LNCAP (cell line): ENCODE measurements around the gene DLGAP5.

Source experiments
- CTCF ChIP-seq: fragments of 450-650 bp; IDR thresholded peaks from 2 replicates; pipeline ENCODE4 v1.5.1; 2017; ENCODE audit warnings: mild to moderate bottlenecking

The DLGAP5 gene

GRCh38 chr14:55123101-55123500, 68.3 kb downstream of the DLGAP5 start:
- TF ChIP-seq CTCF, result no peak

- TF ChIP-seq CTCF, result no peak
These were observed 68.9 kb downstream of the DLGAP5 start for GRCh38 chr14:55122440-55122986.

GRCh38 chr14:55121628-55122439, 69.6 kb downstream of the DLGAP5 start:
- no peak for TF ChIP-seq CTCF

DNA sequence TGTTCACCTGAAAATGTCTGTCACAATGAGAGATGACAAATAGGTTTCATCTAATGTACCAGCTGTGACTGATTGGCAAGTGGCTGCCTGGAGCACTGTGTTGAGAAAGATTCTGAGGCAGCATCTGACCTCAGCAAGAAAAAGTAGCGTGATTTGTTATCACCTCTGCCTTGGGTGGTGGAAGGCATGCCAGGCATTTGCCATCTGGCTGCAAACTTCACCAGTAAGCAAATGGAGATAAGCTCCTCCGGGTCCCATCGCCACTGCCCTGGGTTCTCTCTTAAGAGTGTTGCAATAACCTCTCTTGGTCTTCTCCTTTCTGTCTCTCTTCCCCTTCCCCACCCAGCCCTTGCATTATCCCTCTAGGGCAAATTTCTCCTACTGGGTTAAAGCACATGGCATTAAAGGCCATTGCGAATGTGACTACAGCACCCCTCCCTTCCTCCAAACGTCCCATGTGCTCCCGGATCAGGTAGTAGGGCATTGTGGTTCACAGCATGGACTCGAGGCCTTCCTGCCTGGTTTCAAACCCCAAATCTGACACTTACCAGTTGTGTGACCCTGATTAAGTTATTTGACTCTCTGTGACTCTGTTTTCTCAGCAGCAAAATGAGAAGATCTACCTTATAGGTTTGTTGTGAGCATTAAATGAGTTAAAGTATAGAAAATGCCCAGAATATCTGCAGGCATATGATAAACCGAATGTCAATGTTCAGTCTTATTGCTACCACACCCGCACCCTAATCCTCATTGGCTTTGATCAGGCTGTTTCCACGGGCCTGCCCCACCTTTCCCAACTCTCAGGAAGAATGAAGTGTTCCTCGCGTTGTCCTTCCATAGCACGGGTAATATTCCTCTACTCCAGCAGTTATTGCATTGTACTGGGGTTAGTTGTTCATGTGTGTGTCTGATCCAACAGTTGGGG, 70.6 kb downstream of the DLGAP5 start:
- TF ChIP-seq CTCF, result no peak

DNA sequence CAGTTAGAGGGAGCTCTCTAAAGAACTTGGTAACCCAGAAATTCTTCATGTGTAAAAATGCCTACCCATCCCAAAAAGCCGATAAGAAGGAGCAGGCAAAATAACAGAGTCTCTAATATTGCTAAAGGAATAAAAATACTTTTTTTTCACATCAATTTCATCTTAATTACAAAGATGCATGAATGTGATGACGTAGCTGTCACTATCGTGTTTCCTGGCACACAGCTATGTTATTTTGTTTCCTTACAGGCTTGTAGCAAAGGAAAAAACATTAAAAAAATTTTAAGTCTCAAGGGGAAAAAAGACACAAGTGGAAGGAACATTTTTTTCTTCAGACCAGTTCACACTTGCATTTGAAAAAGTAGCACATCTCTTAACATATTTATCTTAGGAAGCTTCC, 72.6 kb downstream of the DLGAP5 start:
- no peak for TF ChIP-seq CTCF

- no peak for TF ChIP-seq CTCF
These were observed 73.5 kb downstream of the DLGAP5 start for GRCh38 chr14:55117803-55118441.
